Lower lobe of right lung (tissue), 2 donors: ENCODE results near the gene EPHA3. TPM values are rescaled to one million over a fixed set of nuclear protein-coding genes. Genes with fewer than 3 reads are reported as not detected.
A peak's percentile ranks its signal among the peaks of the same experiment; 100 is the strongest.

Source experiments
- ATAC-seq, 2 donors: fragments of 200-7000 bp; cut with Tn5 transposase; one replicate each; pipeline ENCODE4 v1.9.1; 2020 to 2022; ENCODE audit warnings: mild to moderate bottlenecking in 2 of 2, moderate library complexity in 2 of 2
- DNase-seq: peaks from one replicate; pipeline ENCODE4 v3.0.0-alpha.2; 2020
- H3K27ac ChIP-seq: fragments of 200-600 bp; one replicate; pipeline ENCODE4 v1.8.0; 2022
- H3K27me3 ChIP-seq: fragments of 200-600 bp; one replicate; pipeline ENCODE4 v1.8.0; 2022; ENCODE audit warnings: low read depth
- H3K36me3 ChIP-seq: fragments of 200-600 bp; one replicate; pipeline ENCODE4 v1.8.0; 2022; ENCODE audit warnings: mild to moderate bottlenecking
- H3K4me1 ChIP-seq: fragments of 200-600 bp; one replicate; pipeline ENCODE4 v1.8.0; 2022
- H3K4me3 ChIP-seq: fragments of 200-600 bp; one replicate; pipeline ENCODE4 v1.8.0; 2022; ENCODE audit warnings: mild to moderate bottlenecking
- H3K9me3 ChIP-seq: fragments of 200-600 bp; one replicate; pipeline ENCODE4 v1.8.0; 2022
- intact Hi-C: fragments of 100-400 bp; cut with DNase I; formaldehyde crosslinking; loops from one replicate; pipeline ENCODE4 v1.11.0; 2022
- total RNA-seq: library from RNA; stranded (reverse); fragmentation: NEBNext Ultra II Directional; extraction: Animal tissue kit (Norgen Biotek cat#: 25700); gene quantifications from one replicate; pipeline ENCODE4 v1.2.1, GENCODE V29; 2021
- TF ChIP-seq, protein P1 (sequence below): fragments of 200-600 bp; IDR thresholded peaks from one replicate; pipeline ENCODE4 v1.8.0; 2022; ENCODE audit warnings: antibody characterized with exemption, mild to moderate bottlenecking
- donor health status: DM: no; HTN: yes; CAD: no; lungs with severe emphysema.

EPHA3 gene
- total RNA-seq, 1 donor from 2014 or later: 1.4 TPM

DNA sequence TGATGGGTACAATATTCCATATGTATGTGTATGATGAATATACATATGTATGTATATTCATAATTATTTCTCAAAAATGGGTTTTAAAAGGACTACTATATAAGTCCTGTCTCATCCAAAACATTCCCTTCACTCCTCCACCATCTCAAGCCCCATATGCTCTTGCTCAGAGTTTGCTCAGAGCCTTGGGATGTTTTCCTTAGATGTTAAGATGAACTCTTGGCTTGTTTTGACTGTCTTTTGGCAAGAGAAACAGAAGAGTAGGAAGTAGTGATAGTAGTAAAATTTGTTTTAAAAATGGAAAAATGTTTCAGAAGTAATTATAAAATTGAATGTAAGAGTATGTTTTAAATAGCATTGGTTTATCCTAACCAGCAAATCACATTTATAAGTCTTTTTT, 6.2 kb upstream of the EPHA3 start:
- Histone ChIP-seq H3K4me1 (no peaks in the 10 kb centered on the region), H3K4me3 (no peak overlapping the region), H3K27ac (no peak overlapping the region), H3K36me3 (no peaks in the 10 kb centered on the region), H3K9me3 (no peaks in the 10 kb centered on the region), H3K27me3 (peaks cover 8% of the 10 kb centered on the region)
- TF ChIP-seq, protein P1, sequence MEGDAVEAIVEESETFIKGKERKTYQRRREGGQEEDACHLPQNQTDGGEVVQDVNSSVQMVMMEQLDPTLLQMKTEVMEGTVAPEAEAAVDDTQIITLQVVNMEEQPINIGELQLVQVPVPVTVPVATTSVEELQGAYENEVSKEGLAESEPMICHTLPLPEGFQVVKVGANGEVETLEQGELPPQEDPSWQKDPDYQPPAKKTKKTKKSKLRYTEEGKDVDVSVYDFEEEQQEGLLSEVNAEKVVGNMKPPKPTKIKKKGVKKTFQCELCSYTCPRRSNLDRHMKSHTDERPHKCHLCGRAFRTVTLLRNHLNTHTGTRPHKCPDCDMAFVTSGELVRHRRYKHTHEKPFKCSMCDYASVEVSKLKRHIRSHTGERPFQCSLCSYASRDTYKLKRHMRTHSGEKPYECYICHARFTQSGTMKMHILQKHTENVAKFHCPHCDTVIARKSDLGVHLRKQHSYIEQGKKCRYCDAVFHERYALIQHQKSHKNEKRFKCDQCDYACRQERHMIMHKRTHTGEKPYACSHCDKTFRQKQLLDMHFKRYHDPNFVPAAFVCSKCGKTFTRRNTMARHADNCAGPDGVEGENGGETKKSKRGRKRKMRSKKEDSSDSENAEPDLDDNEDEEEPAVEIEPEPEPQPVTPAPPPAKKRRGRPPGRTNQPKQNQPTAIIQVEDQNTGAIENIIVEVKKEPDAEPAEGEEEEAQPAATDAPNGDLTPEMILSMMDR: no peak
- no peak for ATAC-seq
- DNase-seq: no peak
- intact Hi-C loops: no loop called here

GRCh38 chr3:89101921-89102320, 5.5 kb upstream of the EPHA3 start:
- TF ChIP-seq, protein P1: no peak
- H3K9me3 ChIP-seq: no peaks in the 10 kb centered on the region
- H3K27ac ChIP-seq: no peak overlapping the region
- no peaks in the 10 kb centered on the region for H3K36me3 ChIP-seq
- no peak overlapping the region for H3K4me3 ChIP-seq
- ATAC-seq (no peak), DNase-seq (no peak)
- H3K27me3 ChIP-seq: peaks cover 8% of the 10 kb centered on the region
- H3K4me1 ChIP-seq: no peaks in the 10 kb centered on the region
- intact Hi-C loops: no loop called here

GRCh38 chr3:89104499-89104898, 2.9 kb upstream of the EPHA3 start:
- no peak overlapping the region for H3K4me3 ChIP-seq
- no peak overlapping the region for H3K27ac ChIP-seq
- no peak for ATAC-seq
- H3K9me3 ChIP-seq: no peaks in the 10 kb centered on the region
- peaks cover 19% of the 10 kb centered on the region for H3K27me3 ChIP-seq
- TF ChIP-seq, protein P1: no peak
- DNase-seq: no peak
- intact Hi-C loops: no loop called here
- peaks cover 11% of the 10 kb centered on the region for H3K4me1 ChIP-seq
- no peaks in the 10 kb centered on the region for H3K36me3 ChIP-seq

DNA sequence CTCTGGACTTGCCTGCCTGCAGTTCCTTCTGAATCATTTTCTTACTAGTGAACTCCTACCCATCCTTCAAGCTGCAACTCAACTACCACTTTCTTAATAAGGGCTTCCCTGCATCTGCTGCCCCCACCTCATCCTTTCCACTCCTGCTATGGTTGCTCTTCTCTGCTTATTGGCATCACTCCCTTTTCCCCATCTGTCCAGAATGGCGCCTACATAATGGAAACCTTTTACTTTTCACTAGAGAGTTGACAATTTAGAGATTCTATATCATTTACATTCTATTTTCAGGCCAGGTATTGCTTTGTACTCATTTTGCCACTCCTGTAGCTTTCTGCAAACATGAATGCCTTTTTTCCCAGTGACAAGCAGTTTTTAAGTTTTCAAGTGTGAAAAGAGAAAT, 1.9 kb upstream of the EPHA3 start:
- Histone ChIP-seq H3K4me1 (peaks cover 11% of the 10 kb centered on the region), H3K4me3 (no peak overlapping the region), H3K27ac (no peak overlapping the region), H3K36me3 (no peaks in the 10 kb centered on the region), H3K9me3 (no peaks in the 10 kb centered on the region), H3K27me3 (peaks cover 19% of the 10 kb centered on the region)
- ATAC-seq (no peak), DNase-seq (no peak)
- intact Hi-C loops: no loop called here
- TF ChIP-seq, protein P1: no peak

- Histone ChIP-seq H3K9me3 (no peaks in the 10 kb centered on the region), H3K27ac (no peak overlapping the region), H3K27me3 (peaks cover 23% of the 10 kb centered on the region), H3K4me1 (peaks cover 11% of the 10 kb centered on the region), H3K36me3 (no peaks in the 10 kb centered on the region), H3K4me3 (peak overlapping the region; percentile 46)
- no peak for DNase-seq
- intact Hi-C loops: no loop called here
- no peak for ATAC-seq
- TF ChIP-seq, protein P1: no peak
Observed at GRCh38 chr3:89108291-89108550, 800 bp downstream of the EPHA3 start.

DNA sequence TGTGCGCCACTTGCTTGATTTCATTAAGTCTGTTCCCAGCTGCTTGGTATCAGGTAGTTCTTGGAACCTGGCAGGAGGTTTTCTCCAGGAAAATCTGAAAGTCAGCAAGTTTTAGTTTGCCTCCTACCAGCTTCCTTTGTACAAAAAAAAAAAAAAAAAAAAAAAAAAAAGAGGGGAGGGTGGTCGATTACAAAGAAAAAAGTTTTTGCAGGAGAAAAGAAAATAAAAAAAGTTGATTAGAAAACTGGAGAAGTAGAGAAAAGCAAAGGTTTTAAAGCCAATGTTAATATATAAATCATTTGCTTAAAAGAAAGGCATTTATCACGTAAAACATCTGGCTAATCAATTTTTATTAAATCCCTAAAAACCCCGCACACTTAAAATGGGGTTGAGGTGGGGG, 5.9 kb downstream of the EPHA3 start:
- TF ChIP-seq, protein P1: no peak
- Histone ChIP-seq H3K27ac (no peak overlapping the region), H3K4me3 (no peak overlapping the region), H3K27me3 (peaks cover 7% of the 10 kb centered on the region), H3K4me1 (peaks cover 7% of the 10 kb centered on the region), H3K36me3 (no peaks in the 10 kb centered on the region), H3K9me3 (no peaks in the 10 kb centered on the region)
- DNase-seq (no peak), ATAC-seq (no peak)
- intact Hi-C loops: no loop called here
